GM12801 (cell line): ENCODE measurements around the gene MVB12B.

Experiments
- TF ChIP-seq, protein P1 (sequence below): IDR thresholded peaks from one replicate; pipeline ENCODE4 v1.5.1; 2011; ENCODE audit warnings: control low read depth; ENCODE audit not compliant: insufficient read length; ENCODE audit errors: extremely low read depth

Gene MVB12B

DNA sequence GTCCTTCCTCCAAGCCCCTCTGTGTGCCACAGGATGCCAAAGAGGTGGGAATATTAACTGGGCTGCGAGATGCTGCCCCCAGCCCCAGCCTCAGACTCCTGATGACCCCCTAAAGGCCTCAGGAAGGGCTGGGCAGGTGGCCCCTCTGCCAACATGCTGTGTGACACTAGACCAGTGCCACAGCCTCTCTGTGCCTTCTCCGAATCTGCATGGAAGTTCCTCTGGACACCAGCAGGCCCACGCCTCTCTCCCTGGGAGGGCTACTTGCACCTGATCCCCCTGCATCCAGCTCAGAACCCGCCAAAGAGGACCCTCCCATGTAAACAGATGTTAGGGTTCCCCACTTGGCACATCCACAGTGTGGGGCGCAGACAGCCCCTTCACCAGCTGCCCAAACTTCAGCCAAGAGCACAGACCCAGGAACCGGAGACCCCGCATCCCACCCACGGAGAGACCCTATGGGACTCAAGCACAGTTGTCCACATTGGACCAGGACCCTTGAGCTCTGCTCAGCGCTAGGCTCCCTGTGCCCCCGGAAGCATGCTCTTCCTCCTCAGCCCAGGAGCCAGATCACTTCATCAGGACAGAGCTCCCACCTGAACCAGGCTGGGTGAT, 195.5 kb downstream of the MVB12B start:
- TF ChIP-seq, protein P1, sequence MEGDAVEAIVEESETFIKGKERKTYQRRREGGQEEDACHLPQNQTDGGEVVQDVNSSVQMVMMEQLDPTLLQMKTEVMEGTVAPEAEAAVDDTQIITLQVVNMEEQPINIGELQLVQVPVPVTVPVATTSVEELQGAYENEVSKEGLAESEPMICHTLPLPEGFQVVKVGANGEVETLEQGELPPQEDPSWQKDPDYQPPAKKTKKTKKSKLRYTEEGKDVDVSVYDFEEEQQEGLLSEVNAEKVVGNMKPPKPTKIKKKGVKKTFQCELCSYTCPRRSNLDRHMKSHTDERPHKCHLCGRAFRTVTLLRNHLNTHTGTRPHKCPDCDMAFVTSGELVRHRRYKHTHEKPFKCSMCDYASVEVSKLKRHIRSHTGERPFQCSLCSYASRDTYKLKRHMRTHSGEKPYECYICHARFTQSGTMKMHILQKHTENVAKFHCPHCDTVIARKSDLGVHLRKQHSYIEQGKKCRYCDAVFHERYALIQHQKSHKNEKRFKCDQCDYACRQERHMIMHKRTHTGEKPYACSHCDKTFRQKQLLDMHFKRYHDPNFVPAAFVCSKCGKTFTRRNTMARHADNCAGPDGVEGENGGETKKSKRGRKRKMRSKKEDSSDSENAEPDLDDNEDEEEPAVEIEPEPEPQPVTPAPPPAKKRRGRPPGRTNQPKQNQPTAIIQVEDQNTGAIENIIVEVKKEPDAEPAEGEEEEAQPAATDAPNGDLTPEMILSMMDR: no peak

DNA sequence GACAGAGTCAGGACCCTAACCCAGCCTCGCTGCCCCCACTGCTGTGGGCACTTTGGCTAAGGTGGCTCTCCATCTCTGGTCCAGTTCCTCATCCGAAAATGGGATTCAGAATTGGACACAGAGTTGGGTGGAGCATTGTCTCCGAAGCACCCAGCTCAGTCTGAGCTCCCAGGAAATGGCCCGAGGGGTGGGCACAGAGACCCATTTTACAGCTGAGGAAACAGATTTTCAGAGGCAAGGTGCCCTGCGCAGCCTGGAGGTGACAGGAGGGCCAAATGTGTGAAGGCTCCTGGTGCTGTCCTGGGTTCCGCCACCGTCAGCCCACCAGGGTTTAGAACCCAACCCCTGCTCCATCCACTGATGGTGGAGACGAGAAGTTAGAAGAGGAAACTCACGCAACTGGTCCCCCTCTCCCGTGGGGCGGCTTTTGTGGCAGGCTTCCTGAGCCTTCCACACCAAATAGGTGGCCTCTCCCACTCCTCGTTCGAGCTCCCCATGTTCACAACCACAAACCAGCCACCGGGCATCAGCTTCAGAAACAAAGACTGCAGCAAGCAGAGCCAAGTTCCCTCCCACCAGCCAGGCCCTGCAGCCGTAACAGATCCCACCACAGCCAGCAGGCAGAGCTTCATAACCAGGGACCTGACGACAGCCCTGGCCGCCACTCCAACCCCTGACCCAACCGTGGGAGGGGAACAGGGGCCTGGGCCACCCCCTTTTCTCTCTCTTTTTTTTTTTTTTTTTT, 196.2 kb downstream of the MVB12B start:
- TF ChIP-seq, protein P1: no peak

DNA sequence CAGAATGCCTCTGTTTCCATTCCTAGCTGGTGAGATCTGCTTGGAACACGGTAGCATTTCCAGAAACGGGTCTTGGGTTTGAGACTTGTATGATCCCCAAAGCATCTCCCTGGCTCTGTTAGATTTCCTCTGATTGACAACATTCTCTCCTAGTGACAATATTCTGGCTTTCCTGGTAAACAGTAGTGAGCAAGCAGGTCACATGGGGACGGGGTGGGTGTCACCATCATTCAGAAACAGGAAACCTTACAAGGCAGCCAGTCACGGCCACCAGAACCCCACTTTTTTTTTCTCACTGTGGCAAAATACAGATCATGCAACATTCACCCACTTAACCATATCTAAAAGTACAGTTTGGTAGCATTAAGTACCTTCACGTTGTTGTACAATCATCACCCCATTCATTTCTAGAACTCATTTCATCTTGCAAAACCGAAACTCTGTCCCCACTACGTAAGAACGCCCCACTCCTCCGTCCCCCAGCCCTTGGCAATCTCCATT, 197.0 kb downstream of the MVB12B start:
- TF ChIP-seq, protein P1: no peak

DNA sequence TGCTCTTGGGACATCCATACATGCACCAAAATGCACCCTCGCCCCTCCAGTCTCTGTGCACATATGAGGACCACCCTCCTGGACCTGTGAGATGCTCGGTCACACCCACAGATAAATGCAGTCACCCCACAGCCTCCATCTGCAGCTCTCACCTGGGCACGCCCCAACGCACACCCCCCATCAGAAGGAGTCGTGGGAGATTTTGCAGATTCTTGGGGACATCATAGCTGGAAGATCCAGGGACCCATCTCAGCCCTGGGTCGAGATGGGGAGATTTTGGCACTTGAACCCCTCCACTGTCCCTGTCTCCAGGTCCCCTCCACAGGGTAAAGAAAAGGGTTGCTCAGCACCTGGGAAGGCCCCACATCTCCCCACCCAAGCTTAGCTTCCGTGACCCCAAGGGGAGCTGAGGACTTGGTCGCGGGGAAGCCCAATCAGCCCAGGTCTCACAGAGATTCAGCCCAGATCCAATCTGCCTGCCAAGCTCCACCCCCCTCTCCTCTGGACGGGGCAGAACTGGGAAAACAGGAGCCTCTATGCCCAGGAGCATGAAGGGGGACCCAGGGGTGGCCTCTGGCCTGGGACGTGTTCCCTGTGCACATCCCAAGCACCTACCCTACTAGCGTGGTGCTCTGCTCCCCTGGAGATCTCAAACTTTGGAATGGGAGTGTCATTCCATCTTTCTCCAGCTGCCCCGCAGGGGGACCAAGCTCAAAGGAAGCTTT, 197.9 kb downstream of the MVB12B start:
- TF ChIP-seq, protein P1: no peak

DNA sequence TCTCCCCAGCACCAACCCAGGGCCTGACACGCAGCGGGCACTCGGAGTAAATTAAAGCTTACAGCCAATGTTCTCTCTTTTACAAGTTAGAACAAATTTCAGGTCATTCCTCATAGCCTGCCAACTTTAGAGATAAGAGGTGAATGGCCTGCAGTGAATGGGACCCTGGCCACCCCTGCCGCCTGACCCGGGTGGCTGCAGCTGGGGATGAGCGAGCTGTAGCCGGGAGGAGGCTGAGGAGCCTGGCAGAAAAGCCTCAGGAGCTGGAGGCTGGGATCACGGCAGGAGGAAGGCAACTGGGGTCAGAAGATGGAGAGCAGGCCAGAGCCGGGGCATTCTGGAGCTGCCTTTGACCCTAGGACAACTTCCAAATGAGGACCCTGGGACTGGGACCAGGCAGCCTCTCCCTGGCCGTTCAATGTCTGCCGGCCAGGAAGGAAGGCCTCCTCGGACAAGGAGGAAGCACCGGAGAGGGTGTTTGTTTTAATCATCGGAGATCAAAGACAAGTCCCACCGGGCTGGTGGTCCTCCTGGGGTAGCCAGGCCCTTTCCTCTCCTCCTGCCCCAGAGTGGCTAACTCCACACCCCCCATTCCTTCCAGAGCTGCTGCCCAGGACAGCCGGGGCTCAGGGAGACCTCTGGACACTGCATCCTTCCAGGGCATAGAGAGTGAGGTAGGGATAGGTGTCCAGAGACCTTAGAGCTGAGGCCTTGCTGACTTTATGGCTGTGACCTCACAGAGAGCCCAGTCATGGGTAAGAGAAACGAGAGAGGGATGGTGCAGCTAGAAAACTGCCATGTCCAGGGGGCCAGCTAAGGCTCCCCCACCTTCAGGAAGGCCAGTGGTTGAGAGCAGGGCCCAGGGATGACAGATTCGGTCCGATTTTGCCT, 199.8 kb downstream of the MVB12B start:
- TF ChIP-seq, protein P1: no peak

DNA sequence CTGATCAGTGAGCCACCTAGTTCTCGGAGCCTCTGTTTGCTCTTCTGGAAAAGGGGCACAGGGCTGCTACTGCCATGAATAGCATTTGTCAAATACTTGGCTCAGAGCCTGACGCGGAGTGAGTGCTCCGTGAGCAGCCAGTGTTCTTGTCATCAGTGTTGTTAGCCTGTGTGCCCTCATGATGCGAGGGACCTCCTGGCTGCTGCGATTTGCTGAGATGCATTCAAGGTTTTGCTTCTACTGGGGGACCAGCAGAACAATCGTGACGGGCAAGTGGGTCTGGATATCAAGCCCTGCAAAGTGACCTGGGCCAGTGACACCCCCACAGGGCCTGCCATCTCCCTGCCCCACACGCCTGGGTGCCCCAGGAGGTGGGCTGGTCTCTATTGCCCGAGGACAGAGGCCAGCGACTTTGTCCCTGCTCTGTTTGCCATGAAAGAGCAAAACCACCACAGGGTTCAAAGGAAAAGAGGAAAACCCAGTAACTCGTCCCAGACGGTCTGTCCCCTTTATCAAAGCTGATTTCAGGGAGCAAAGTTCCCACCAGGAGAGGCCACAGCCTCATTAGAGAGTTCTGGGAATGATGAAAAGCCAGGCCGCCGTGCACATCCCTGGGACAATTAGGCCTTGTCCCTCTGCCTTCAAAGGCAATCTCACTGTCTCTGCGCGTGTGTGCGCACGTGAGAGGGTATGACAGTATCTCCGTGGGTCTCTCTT, 200.6 kb downstream of the MVB12B start:
- TF ChIP-seq, protein P1: no peak
